CD4-positive, alpha-beta T cell treated with Interleukin-10 for 1 hour (primary cell): ENCODE data around the gene AZIN2.
"Not testable (repeated sequence)": the region's sequence is repeated elsewhere in the genome, so short reads cannot be mapped to it uniquely, and the experiment has no call there.

Source experiments
- DNase-seq: peaks from one replicate; pipeline ENCODE4 v3.0.0-alpha.2; 2020

The AZIN2 gene

GRCh38 chr1:33096363-33097005, 15.5 kb downstream of the AZIN2 start:
- DNase-seq, result no peak

DNA sequence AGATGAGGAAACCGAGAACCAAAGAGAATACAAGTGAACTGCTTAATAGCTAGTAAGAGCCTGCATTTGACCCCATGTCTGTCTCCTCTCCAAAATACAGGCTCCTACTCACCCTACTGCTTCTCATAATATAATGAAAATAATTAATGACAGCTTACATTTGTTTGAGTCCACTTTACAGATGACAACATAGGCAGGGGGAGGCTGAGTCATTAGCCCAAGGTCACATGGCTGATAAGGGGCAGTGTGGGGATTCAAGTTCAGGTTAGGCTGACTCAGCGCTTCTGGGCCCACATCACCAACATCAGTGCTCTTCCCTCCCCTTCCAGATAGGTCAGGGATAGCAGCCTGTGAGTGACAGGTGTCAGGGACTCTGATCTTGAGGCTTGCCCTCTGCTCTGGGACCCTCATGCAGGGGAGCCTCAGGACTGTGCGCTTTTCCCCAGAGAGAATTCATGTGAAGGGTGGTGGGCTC, 16.2 kb downstream of the AZIN2 start:
- no peak for DNase-seq

GRCh38 chr1:33097762-33098161, 16.8 kb downstream of the AZIN2 start:
- DNase-seq, result no peak

DNA sequence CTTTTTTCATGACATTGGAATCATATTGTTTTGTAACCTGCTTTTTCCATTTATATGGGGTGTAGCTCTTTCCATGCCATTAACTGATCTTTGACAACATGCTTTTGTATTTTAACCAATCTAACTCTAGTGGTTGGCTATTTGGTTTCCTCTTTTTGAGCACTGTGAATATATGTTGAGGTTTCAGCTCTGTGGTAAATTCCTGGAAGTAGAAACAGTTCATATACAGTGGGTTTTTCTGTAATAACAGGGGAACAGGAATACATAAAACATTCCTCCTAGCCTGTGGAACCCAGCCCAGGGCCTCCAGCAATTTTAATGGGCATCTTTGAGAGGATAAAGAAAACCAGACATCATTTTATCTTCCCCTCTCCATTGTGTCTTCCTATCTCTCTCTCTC, 17.4 kb downstream of the AZIN2 start:
- peak; percentile 27 for DNase-seq

- DNase-seq, result peak; percentile 81
Measured at GRCh38 chr1:33099290-33100118, 18.6 kb downstream of the AZIN2 start.

GRCh38 chr1:33100119-33100415, 19.1 kb downstream of the AZIN2 start:
- DNase-seq, result not testable (repeated sequence)

- DNase-seq, result no peak
Measured at GRCh38 chr1:33110477-33110876, 29.5 kb downstream of the AZIN2 start.

DNA sequence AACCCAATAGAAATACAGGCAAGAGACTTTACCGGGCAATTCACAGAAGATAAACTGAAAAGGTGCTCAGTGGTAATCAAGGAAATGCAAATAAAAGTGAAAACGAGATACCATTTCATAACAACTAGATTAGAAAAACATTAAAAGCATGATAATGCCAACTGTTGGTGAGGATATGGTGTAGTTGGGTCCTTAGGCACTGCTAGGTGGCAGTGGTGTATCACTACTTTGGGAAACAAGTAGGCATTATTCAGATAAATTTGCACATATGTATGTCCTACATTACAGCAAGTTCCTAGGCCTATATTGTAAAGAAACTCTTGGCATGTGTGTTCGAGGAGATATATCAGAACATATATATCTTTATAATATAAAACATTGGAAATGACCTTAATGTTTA, 31.0 kb downstream of the AZIN2 start:
- DNase-seq, result peak; percentile 25

DNA sequence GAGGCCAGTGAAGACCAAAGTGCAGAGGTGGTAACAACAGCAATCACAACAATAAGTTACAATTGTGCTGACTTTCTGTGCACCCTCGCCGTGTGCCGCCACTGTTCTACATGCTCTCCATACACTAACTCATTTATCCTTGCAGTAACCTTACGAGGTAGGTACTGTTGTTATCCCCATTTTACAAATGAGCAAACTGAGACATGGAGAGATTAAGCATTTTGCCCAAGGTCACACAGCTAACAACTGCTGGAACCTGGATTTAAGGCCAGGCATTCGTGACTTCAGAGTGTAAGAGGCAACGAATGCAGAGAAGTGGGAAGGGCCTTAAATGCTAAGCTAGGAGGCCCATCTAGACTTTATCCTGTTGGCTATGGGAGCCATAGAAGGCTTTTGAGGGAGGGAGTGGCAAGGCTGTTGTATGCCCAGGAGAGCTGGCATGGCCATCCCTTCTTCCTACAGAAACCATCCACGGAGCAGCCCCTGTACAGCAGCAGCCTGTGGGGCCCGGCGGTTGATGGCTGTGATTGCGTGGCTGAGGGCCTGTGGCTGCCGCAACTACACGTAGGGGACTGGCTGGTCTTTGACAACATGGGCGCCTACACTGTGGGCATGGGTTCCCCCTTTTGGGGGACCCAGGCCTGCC, 36.6 kb downstream of the AZIN2 start:
- no peak for DNase-seq

DNA sequence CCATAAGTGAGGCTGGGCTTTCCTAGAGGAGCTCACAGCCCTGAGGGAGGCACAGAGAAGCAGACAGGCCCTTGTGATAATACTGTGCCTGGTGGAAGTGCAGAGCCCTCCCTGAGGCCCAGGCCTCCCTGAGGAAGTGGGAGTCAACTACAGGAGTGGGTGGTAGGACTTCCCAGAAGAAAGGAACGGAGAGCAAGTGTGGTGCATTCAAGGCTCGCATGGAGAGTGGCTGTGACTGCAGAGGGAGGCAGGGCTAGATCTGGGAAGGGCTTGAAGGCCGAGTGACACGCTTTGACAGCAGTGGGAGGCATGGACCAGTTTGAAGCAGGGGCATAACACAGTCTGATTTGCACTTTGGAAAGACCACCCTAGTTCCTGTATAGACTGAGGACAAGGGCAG, 37.3 kb downstream of the AZIN2 start:
- no peak for DNase-seq

DNA sequence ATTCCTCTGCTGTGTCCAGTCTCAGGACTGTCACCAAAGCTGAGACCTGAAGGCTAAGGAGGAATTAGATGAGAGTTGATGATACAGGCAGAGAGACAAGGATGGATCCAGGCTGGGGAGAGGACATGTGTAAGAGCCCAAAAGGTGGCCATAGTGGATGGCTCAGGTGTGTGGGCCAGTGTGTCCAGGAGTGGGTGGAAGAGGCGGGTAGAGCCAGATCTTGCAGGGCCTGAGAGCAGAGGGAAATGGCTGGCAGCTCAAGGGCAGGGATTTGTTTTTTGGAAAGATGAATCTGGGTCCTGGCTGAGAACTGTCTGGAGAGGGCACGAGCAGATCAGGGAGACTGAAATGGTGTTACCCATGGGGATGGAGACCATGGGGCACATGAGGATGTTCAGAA, 38.1 kb downstream of the AZIN2 start:
- DNase-seq, result no peak

DNA sequence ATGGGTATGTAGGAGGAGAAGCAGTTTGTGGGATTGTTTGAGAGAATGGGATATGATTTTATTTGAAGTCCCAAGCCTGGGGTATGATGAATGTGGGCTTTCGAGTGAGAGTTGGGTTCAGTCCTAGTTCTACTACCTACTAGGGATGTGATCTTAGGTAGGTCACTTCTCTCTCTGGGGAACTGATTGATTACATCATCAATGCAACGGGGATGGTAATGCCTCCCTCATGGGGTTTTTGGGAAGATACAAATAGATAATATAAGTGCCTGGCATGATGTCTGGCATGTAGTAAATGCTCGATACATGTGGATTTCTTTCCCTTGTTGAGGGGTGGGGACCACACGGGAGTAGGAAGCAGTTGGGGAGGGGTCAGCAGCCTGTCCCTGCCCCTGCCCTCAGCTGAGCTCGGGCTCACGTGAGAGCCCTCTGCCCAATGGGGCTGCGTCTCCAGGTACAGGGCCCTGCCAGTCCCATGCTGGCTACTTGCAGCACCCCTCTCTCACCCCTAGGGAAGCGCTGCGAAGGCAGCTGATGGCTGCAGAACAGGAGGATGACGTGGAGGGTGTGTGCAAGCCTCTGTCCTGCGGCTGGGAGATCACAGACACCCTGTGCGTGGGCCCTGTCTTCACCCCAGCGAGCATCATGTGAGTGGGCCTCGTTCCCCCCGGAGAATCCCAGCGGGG, 38.7 kb downstream of the AZIN2 start:
- DNase-seq, result no peak

DNA sequence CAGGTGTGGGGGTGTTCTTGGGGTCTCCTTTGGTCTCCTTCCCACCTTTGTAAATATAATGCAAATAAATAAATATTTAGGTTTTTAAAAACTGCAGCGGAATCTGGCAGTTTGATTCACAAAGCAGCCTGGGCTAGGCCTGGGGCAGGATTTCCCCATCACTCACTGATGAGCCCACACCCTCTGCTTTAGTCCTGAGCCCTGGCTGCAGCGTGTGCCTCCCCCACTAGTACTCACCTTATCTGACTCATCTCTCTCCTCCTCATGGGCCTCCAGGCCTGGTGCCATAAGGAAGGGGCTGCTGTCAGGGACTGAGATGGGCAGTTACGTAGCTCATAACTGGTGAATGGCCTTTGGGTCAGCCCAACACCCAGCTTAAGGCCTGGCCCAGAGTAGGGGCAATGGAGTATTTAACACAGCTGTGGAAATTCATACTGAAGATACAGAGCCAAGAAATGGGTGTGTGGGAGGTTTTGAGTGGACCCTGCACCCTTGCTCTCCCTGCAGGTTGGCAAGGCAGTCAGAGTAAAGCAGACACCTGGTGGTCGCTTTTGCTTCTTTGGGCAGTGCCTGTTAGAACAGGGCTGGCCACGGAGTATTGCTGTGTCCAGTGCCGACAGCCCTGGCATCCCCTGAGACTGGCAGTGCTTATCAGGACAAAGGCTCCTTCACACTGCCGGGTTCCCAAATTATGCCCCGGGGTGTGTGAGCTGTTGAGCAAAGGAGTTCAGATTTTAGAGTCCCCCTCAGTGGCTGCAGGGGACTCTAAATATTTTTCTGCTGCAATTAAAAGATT, 39.7 kb downstream of the AZIN2 start:
- DNase-seq, result no peak

DNA sequence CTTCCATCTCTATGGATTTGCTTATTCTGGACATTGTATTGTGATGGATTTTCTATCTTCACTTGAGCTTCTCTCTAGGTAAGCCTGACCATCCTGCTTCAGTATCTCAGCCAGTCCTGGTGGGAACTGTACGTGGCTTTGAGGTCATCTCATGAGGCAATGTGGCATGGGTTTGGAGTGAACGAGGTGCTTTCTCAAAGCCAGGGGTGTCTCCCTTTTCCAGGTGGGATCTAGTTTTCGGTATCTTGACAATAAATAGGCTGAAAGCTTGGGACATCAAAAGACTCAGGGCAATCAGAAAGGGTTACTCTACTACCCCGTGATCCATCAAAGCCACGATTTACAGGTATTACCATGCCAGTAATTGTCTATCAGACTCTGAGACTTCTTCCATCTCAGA, 40.8 kb downstream of the AZIN2 start:
- no peak for DNase-seq

DNA sequence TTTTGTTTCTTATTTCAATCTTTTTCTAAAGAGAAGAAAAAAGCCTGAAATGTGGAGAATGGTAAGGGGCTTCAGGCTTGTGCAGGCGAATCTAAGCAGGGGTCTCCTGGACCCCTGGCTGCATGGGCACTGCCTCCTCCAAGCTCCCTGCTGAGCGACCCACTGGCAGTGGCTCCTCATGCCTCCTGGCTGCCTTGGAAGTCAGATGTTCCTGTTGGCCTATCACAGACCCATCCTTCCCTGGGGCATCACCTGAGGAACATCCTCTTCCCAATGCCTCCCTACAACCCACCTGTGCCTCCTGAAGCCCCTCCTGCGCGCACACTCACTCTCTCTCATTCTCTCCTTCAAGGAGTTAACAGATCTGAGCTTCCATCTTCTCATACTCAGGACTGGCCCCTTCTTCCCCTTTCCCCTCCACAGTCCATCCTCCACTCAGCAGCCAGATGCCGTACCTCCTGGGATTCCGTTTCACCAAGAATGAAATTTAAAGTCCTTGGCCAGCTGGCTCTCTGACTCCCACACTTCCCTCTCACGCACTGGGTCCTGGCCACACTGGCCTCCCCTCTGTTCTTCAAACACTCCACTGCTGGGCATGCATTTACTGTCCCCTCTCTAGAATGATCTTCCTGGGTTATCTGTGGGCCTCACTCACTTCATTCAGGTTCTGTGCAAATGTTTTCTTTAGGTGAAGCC, 41.7 kb downstream of the AZIN2 start:
- DNase-seq, result no peak

GRCh38 chr1:33123266-33123665, 42.3 kb downstream of the AZIN2 start:
- no peak for DNase-seq

DNA sequence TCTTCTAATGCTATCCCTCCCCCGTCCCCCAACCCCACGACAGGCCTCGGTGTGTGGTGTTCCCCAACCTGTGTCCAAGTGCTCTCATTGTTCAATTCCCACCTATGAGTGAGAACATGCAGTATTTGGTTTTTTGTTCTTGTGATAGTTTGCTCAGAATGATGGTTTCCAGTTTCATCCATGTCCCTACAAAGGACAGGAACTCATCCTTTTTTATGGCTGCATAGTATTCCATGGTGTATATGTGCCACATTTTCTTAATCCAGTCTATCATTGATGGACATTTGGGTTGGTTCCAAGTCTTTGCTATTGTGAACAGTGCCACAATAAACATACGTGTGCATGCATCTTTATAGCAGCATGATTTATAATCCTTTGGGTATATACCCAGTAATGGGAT, 43.7 kb downstream of the AZIN2 start:
- DNase-seq, result not testable (repeated sequence)

DNA sequence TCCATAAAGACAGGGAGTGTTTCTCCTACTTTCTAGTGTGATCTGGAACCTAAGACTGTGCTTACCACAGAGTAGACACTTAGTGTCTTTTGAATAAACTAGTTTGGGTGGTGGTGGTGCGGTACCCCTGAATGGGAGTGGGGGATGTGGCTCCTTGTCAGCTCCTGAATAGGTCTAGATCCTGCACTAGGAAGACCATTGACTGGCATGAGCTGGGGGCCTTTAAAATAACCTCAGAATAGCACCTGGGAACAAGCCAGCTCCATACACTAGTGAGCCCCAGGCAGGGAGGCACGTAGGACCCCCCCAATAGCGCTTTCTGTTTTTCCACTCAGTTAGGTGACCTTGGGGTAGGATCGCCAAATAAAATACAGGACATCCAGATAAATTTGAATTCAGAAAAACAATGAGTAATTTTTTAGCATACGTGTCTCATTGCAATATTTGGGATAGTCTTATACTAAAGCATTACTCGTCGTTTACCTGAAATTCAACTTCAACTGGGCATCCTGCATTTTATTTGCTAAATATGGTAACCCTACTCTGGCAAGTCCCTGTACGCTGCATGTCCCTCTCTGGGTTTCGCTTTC, 45.6 kb downstream of the AZIN2 start:
- no peak for DNase-seq

GRCh38 chr1:33127001-33127823, 46.3 kb downstream of the AZIN2 start:
- DNase-seq, result peak; percentile 99

- DNase-seq, result no peak
Measured at GRCh38 chr1:33128781-33129180, 47.8 kb downstream of the AZIN2 start.

DNA sequence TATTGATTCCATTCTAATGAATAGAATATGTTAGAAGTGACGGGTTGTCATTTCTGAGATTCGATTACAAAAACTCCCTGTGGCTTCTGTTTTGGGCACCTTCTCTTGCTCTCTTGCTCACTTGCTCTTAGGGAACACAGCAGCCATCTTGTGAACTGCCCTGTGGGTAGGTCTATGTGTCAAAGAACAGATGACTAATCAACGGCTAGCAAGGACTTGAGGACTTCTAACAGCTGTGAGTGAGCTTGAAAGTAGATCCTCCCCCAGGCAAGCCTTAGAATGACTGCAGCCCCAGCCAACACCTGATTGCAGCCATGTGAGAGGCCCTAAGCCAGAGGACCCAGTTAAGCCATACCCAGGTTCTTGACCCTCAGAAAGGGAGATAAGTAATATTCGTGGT, 49.3 kb downstream of the AZIN2 start:
- no peak for DNase-seq
